Hematopoietic multipotent progenitor cell treated with erythropoietin and hydrocortisone succinate and interleukin-3 and kit ligand, for 15 days (in vitro differentiated cells): ENCODE data around the gene SEMA4A.
"Not testable (repeated sequence)": the region's sequence is repeated elsewhere in the genome, so short reads cannot be mapped to it uniquely, and the experiment has no call there.

Experiments used
- DNase-seq: peaks from one replicate; pipeline ENCODE4 v3.0.0-alpha.2; 2015; ENCODE audit warnings: low spot score

Gene SEMA4A

GRCh38 chr1:156153362-156153761, at the start of gene SEMA4A:
TSS of gene SEMA4A (plus strand) at chr1:156153585. CDS start at chr1:156154579, 994 bp downstream.
- DNase-seq, result no peak

GRCh38 chr1:156104065-156104810, 49.1 kb upstream of the SEMA4A start:
- peak; percentile 62 for DNase-seq

GRCh38 chr1:156104861-156105832, 48.2 kb upstream of the SEMA4A start:
- no peak for DNase-seq

DNA sequence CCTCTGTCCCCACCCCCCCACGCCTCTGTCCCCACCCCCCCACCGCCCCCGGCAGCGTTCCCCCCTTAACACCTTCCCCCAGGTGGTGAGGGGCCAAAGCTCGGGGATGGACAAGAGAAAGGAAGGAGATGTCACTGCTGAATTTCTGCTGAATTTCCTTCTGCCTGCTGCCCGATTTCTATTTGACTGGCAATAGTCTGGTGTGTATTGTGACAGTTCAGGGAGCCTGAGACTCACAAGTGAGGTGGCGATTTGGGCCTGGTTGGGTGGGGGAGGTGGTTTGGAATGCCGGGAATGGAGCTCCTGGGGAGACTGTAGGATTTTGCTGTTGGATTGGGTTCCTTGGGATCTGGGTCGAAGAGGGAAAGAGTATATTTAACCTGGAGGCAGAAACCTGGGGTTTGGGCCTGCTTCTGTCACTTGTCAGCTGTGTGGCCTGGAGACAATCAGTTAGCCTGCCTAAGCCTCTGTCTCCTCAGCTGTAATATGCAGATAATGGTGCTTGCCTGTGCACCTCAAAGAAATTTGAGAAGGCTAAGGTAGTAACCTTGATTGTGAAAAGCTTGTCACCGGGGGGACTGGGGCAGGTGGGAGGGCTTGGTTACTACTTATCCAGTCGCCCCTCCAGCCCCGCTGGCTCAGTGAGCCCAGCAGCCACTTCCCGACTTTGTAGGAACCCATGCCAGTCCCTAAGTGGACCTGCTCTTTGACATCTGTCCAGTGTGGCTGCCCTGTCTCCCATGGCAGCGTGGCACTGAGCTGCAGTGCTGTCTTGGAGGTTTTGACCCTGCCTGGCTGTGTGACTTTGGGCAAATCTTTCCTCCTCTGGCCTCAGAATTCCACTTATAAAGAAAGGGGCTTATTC, 46.5 kb upstream of the SEMA4A start:
- DNase-seq, result no peak

- DNase-seq, result no peak
These were observed 45.3 kb upstream of the SEMA4A start for GRCh38 chr1:156108057-156108456.

DNA sequence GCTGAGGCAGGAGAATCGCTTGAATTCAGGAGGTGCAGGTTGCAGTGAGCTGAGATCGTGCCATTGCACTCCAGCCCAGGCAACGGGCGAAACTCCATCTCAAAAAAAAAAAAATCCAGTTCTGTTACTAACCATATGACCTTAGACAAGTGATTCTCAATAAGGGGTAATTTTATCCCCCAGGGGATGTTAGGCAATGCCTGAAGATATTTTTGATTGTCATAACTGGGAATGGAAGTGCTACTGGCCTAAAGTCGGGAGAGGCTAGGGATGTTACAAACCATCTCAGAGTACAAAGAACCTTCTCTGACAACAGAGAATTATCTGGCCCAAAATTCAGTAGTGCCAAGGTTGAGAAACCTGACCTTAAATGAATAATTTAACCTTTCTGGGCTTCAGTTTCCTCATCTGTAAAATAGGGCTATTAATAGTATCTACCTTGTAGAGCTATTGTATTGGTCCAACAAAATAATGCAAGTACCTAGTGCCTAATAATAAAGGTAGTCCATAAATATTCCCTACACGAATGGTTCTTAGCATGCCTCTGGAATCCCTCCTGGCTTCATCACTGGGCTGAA, 44.6 kb upstream of the SEMA4A start:
- DNase-seq, result no peak

- no peak for DNase-seq
These were observed 43.1 kb upstream of the SEMA4A start for GRCh38 chr1:156110252-156110651.

DNA sequence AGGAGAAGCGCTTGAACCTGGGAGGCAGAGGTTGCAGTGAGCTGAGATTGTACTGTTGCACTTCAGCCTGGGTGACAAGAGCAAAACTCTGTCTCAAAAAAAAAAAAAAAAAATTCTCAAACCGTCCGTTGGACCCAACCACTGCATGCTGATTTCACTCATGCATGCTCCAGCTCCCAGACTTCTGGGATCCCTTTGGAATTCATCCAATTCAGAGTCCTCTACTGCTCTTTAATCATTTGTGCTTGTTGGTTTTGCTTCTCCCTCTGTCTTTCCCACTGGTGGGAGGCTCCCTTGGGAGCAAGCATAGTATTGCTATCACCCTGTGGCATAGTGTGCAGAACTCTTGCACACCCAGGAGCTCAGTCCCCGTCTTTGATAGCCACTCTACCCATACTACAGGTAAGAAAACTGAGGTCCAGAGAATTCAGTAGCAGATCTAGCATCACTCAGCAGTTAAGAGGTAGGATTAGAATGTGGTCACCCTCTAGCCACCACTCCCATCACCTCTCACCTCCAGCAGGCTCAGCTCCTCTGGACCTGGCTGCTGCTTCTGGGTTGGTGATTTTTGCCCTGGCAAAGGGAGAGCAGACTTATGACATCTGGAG, 41.9 kb upstream of the SEMA4A start:
- DNase-seq, result no peak

DNA sequence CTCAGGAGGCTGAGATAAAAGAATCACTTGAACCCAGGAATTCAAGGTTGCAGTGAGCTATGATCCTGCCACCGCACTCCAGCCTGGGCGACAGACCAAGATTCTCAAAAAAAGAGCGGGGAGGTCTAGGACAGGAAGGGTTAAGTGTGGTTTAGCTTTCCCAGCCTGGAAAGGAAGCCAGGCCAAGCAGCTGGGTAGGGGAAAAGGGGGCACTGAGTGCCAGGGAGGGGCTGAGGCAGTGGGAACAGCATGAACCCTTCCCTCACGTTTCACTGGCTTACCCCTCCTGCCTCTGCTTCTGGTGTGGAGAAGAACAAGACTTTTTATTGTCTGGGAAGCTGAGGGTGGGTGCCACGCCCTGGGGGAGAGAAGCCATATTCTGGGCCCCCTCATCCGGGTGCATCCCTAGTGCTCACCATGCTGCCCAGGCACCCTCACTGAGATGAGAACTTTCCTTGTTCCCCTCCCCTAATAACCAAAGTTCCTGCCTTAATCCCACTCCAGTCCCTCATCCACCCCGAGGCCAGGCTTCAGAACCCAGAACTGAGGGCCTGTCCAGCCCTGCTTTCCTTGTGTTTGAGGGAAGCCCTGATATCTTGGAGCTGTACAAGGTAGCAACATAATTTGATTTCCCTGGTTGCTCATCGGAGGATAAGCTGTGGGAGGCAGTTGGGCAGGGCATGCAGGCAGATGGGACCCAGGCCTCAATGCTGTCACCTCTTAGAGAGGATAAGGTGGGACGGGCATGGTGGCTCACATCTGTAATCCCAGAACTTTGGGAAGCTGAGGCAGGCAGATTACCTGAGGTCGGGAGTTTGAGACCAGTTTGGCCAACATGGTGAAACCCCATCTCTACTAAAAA, 40.9 kb upstream of the SEMA4A start:
- no peak for DNase-seq

DNA sequence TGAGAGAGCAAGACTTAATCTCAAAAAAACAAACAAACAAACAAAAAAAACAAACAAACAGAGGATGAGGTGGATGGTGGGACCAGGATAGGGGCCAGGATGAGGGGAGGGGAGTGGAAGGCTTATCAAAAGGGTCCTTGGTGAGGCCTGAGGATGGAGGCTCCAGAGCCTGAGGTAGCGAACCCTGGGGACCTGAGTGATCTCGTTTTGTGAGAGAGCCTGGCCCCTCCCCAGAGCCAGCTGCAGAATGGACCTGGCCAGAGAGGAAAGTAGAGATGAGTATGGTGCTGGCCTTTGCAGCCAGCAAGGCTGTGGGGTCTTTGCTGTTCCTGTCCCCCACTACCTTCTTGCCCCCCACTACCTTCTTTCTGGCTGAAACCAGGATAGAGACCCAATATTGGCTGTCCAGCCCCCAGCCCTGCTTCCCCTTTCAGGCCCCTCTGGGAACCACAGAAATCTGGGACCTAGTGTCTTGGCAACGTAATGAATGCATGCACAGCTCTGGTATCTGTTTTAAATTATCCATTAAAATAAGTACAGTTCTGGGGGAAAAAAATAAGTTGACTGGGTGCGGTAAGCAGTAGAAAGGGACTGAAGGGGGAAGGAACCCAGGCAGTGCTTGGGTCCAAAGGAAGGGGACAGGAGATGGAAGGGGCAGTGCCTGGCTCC, 40.0 kb upstream of the SEMA4A start:
- no peak for DNase-seq

GRCh38 chr1:156114101-156114918, 39.1 kb upstream of the SEMA4A start, which contains the start of gene LMNA:
TSS of gene LMNA (plus strand) at chr1:156114711. CDS start at chr1:156114919, 208 bp downstream.
- peak; percentile 87 for DNase-seq

GRCh38 chr1:156114919-156115513, 38.4 kb upstream of the SEMA4A start:
- peak; percentile 42 for DNase-seq

DNA sequence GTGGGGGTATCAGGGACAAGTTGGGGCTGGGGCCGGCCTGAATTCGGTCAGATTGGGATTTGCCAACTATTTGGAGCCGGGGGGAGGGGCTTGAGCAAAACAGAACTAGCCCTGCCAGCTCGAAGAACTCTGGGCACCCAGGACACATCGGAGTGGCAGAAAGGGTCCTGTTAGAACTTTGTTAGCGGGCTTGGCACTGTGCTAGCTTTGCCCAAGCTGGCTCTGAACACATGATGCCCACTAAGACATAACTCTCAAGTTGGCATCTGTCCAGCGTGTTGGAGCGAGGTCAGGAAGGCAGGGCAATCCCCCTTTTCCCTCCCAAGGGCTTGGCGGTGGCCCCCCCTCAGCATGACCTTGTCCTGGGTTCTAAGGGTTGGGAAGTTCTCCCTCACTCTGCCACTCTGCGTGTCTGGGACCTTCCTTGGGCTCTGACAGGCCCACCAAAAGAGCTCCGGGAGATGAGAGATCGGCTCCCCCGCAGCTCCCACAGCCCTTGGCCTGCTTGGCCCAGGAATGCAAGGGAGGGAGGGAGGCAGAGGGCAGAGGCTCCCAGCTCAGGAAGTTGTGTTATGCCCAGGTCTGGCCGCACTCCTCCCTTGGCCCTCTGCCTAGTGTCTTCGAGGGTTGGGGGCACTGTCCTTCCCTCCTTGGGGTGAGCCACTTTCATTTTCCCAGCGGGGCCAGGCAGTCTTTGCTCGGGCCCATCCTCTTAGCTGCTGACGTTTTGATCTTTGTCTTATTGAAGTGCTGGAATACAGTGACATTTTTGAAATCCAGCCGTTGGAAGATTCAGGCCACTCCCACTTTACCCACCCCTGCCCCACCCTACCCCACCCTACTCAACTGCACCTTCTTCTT, 37.6 kb upstream of the SEMA4A start:
- DNase-seq, result peak; percentile 57

DNA sequence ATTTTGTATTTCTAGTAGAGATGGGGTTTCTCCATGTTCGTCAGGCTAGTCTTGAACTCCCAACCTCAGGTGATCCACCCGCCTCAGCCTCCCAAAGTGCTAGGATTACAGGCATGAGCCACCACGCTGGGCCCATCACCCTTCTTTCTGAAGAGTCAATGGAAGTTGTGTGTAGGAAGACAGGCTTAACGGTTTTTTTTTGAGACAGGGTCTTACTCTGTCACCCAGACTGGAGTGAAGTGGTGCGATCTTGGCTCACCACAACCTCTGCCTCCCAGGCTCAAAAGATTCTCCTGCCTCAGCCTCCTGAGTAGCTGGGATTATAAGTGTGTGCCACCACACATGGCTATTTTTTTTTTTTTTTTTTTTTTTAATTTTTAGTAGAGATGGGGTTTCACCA, 36.7 kb upstream of the SEMA4A start:
- not testable (repeated sequence) for DNase-seq

GRCh38 chr1:156117414-156118176, 35.8 kb upstream of the SEMA4A start:
- no peak for DNase-seq

DNA sequence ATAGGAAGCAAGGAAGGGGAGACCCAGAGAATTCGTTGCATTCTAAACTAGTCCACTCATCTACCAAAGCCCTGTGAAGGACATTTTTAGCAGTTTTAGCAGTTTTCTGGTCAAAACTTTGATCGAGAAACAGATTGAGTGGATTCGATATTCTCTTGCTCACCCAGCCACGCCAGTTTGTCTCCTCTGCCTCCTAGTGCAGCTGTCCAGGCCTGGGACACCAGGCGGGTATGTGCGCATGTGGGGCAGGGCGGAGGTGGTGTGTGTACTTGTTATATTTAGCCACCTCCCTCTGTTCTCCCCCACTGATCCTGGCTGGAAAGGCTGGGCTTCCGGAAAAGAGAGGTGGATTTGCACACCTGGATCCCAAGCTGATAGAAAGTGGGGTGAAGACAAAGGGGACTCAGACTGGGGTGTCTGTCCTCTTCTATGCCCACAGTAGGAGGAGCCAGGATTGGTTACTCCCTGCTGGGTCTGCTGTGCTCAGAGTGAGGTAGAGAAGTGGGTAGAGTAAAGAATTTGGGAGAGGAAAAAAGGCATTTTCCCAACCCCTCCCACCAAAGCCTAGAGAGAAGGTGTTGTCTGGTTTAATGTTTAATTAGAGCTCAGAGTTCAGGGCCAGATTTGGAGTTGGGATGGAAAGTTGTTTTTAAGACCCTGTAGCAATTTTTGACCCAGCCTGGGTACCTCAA, 35.1 kb upstream of the SEMA4A start:
- DNase-seq, result no peak
